Left hindlimb (tissue), 1 donor: ENCODE measurements around the gene C1orf53.
"Not testable (repeated sequence)": the region's sequence is repeated elsewhere in the genome, so short reads cannot be mapped to it uniquely, and the experiment has no call there.

ENCODE experiments used
- DNase-seq: peaks from one replicate; pipeline ENCODE4 v3.0.0-alpha.2; 2018

The C1orf53 gene

DNA sequence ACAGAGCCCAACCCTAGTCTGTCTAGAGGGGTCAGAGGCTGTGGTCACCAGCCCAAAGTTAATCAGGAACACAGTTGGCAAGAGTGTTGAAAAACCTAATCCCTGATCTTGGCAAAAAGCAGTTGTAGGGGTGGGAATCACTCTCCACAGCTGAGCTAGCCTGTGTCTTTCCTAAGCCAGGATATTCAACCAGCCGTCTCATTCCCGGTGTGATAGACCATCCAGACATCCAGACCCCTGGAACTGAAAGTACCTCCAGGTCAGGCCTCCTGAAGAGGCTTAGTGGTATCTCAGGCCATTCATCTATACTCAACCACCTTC lies 19.6 kb downstream of the C1orf53 start:
- no peak for DNase-seq

DNA sequence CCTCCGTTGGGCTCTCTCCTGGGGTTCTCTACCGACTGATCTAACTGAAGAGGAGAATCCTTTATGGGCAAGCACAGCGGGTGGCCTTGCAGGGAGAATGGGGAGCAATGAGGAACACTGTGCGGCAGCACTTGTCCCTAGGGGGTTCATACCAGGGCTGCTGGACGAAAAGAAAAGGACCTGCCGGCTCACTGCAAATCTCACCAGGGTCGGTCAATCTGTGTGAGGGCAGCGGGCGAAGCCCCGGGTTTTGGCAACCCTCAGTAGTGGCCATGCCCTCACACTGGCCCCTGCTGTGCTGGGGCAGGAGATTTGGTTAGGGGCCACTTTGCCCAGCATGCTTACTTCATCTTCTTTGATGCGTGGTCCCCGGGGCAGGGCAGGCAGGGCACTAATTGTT lies 20.6 kb downstream of the C1orf53 start:
- DNase-seq = no peak

DNA sequence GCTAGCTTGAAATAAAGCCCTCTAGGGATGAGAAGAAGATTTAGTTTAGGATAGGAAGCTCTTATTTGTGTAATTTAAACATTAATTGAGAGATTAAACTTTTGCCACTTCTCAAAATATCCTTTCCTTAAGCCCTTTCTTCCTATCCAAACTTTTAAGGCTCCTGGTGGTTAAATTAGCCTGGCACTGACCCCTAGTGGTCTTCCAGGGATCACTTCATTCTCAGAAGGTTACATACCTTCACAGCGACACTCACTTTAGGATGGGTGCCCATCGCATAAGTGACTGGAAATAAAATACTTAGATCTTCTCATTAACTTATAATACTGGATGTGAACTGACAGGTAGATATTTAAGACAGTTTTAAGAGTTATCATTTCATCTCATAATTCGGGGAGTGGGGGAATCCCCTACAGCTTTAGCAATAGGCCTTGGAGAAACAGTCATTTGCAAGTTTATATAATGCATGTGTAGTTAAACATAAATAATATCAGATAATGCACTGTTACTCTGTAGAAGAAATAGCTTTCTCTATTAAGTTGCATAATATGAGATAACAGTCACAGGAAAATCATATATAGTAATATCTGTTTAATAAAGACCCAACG lies 22.2 kb downstream of the C1orf53 start:
- DNase-seq = no peak

DNA sequence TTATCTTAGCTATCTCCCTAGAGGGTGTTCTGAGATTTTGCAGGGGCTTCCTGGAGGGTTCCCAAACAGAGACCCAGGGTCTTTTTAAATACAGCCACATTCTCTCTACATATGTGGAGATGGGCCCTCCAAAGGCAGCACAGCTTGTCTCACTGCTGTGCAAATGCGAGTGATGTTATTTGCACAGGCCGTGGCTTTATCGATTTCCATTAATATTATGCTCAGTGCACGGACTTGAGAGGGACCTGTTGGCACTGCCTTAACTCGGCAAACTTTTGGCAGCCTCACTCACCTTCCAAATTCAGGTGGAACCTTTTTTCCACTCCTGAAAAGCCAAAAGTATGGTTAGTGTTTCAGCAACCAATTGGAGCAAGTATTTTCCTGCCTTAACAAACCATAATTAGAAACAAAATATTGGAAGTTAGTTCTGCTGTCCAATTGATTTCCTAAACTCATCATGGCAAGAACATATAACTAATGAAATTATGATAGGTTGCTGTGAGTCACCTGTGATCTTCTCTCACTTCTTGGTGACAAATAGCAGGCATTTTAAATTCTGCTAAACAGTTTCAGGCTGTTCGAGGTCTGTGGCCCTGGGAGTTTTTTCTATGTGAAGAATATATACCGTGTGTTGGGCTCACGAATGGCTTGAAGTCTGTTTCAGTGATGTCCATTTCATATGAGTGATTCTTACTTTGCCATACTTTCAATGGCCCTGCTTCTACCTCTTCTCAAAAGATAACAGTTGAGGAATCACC lies 25.7 kb downstream of the C1orf53 start:
- no peak for DNase-seq

DNA sequence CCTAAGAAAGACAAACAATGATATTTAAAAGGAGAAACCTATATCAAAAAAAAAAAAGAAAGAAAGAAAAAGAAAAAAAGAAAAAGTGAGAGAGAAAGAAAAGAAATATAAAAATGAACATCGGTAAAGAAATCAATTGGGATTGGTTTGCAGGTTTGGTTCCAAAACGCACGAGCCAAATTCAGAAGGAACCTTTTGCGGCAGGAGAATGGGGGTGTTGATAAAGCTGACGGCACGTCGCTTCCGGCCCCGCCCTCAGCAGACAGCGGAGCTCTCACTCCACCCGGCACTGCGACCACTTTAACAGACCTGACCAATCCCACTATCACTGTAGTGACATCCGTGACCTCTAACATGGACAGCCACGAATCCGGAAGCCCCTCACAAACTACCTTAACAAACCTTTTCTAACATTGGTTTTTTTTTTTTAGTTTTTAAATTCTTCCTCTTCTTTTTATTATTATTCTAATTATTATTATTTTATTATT lies 26.5 kb downstream of the C1orf53 start:
- no peak for DNase-seq

DNA sequence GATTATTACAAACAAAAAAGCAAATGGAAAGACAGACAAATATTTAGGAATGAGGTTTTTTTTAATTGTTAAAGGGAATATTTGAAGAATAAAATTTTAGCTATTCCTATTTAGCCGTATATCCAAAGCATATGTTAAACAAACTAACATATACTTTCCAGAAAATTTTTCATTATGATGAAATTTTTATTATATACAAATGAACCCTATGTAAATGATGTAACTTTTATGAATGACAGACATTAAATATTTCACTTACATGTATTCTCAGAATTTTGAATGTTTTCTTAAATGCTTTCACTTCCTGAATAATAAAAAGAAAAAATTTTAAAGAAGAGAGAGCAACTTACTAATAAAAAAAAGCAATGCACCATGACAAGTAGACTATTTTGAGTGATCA lies 30.6 kb downstream of the C1orf53 start:
- DNase-seq = no peak

DNA sequence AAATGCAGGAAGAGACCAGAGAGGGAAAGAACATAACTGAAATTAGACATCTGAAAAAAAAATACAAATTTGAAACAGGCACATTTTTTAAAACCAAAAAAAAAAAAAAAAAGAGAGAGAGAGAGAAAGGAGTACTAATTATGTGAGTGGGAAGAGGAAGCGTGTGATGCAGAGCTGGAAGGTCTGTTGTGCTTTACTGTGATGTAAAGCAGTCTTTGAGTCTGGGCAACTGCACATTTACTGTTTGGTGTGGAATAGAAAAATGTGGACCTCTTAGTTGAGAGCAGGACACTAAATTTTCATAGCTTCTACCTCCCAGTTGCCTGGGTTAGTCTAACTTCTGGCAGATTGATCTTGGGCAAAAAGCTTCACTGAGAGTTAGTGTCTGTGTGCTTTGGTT lies 31.2 kb downstream of the C1orf53 start:
- no peak for DNase-seq

DNA sequence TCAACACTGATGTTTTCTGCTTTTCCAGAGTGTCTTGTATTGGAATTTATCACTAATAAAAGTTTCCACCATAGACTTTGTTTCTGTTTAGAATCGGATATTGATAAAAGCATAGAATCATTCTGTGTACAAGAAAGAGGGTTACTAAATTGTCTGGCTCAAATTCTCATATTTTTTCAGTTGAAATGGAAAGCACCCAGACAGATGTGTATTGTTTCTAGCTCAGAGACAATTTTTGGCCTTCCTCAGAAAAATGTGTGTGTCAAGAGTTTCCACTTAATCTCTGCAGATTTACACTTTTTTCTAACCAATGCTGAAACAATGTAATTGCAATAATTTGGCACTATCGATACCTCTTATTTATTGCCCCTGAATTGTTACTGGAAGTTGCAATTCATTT lies 35.0 kb downstream of the C1orf53 start:
- DNase-seq = no peak

DNA sequence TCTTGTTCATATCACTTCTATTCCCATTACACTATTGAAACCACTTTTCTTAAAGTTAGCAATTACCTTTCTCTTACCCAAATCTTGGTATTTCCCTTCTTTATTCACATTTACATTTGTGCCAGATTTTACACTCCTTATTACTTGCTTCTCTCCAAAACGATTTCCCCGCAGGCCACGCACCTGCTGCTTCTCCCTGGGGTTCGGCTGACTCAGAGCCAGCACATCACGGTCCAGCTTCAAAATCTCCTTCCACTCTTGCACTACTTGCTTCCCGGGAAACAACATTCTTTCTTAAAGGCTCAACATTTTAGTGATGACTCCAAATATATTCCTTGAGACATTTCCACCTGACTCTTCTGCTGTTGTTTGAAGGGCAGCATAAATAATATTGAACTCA lies 35.5 kb downstream of the C1orf53 start:
- no peak for DNase-seq

DNA sequence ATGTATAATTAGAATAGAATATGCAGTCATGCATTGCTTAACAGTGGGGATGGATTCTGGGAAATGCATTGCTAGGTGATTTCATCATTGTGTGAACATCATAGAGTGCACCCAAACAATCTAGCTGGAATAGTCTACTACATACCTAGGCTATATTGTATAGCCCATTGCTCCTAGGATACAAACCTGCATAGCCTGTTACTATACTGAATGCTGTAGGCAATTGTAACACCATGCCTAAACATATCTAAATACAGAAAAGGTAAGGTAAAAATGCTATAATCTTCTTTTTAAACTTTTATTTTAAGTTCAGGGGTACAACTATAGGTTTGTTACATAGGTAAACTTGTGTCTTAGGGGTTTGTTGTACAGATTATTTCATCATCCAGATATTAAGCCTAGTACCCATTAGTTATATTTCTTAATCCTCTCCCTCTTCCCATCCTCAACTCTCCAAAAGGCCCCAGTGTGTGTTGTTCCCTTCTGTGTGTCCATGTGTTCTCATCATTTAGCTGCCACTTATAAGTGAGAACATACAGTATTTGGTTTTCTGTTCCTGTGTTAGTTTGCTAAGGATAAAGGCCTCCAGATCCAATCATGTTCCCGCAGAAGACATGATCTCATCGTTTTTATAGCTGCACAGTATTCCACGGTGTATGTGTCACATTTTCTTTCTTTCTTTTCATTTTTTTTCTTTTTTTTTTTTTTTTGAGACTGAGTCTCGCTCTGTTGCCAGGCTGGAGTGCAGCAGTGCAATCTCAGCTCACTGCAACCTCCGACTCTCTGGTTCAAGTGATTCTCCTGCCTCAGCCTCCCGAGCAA lies 36.9 kb downstream of the C1orf53 start:
- DNase-seq = not testable (repeated sequence)

DNA sequence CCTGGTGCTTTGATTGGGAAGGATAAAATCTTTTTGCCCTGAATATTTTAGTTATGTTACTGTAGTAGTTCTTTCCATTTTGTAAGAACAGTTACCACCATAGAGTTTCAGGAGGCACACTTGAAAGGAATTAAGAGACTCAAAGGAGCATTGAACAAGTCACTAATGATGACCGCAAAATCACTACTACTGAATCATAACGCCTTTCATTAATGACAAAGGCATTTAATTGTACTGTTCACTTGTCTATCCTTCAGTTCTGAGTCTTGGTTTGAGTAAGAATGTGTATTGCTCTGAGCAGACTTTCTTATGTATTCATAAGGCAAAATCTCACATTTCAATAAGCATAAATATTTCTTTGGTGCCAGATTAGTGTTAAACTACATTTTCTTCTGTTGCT lies 39.6 kb downstream of the C1orf53 start:
- no peak for DNase-seq

DNA sequence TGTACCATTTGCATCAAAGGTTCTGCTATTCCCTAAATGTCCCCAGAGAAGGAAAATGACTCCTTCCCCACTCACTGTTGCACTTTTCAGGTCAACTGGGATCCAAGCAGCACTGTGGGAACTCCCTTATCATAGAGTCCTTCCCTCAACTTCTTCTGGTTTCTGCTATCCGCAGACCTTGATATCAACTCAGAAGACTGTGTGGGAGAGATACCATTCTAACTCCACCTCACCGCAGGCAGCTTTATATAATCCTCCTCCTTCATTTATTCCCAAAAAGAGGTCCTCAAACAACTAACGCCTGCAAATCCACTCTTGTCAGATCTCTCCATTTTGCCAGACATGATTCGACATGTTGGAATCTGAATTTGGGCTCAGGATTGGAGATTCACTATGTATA lies 42.1 kb downstream of the C1orf53 start:
- no peak for DNase-seq

DNA sequence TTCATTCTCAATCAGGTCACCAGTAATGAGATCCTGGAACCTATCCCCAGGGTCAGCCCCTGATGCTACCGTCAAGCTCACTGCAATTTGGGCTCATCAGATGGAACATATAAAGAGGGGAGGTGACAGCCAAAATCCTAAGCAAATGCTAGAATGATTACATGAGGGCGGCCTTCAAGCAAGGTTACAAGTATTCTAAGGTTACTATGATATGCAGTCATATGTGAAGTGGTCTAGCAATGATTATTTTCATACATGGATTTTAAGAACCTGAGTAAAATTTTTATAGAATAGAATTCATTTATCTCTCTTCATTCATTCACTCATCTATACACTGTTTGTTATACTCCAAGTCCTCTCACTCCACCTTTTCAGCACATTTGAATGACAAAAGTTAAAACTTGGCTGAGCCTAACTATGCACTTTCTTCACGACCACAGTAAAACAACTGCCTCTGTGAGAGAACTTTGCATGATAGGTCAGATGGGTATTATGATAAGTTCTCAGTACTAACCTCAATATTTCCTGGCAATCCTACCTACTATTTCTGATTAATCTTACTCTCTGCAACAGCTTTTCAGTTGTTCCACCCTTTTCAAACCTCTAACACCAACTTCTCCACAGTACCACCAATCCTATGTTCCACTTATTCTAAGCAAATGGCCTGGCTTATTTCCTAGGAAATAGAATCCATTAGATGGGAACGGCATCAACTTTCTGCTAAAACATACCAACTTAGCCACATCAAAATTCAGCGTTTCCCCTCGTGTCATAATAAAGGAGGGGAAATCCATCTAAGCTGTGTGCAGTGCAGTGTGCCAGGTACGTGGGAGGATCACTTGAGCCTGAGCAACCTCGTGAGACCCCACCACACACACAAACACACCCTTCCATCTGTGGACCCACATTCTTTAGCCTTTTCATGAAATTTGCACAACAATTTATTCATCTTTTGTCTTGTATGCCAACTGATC lies 46.8 kb downstream of the C1orf53 start:
- DNase-seq = no peak

DNA sequence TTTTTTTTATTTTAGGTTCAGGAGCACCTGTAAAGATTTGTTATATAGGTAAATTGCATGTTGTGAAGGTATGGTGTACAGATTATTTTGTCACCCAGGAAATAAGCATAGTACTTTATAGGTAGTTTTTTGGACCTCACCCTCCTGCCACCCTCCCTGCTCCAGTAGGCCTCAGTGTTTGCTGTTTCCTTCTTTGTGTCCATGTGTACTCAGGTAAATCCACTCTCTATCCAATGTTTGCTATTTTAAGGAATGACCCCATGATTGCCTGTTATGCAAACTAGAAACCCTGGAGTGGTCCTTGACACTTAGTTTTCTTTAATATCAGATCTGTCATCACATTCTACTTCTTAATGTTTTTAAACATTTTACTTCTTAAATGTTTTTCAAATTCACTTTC lies 48.7 kb downstream of the C1orf53 start:
- no peak for DNase-seq

DNA sequence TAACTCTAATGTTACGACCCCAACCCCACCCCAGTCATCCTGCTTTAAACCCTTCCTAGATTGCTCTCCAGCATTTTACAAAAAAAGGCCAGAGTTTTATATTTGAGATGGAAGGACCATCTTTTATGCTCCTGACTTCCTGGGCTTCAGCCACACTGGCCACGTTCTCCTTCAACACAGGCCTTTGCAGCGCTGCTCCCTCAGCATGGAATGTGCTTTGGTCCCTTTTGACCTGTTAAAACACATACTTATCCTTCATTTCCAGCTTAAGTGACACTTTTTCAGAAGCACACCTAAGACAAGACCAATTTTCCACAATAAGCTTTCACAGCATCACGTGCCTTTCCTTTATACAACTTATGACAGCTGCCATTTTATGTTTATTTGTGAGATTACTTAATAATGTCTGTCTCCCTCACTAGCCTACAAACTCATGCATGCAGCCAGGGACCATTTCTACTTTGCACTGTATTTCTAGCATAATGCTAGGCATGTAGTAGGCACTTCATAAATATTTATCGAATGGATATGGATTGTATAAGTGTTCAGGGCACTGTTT lies 49.3 kb downstream of the C1orf53 start:
- no peak for DNase-seq

DNA sequence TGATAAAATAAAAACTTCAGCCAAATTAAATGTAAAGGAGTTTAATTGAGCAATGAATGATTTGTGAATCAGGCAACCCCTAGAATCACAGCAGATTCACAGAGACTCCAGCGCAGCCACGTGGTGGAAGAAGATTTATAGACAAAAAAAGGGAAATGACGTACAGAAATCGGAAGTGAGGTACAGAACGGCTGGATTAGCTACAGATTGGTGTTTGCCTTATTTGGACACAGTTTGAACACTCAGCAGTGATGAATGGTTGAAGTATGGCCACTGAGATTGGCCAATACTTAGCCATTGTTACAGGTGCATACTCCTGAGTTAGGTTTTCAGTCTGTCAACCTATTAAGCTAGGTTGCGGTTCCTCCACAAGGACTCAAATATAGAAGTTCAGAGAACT lies 51.0 kb downstream of the C1orf53 start:
- not testable (repeated sequence) for DNase-seq

DNA sequence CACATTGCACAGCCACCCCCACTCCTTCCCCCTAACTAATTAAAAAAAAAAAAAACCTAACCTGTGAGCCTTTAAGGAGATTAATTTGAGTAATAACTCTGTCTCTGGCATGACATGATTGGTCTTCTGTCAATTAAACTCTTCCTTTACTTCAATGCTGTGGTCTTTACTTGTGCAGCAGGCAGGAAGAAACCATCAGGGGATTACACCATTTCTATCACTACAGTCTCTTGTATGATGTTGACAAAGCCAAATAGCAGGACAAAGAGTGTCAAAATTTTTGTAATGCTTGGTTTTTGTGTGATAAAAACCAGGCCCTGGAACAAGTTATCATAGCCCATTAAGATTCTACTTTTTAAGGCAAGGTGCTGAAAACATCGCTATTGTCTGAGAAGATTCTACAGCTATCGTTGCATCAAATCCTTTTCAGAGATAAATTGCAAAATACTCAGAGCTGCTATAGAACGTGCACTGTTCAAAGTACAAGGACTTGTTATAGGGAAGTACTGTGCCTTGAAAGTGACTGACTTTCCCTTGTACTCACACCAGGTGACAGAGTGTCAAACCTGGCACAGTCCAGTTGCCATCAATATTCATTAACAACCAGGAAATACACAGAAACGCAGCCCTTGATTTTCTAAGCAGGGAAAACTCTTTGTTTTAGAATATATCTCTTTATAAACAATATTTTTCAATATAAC lies 52.4 kb downstream of the C1orf53 start:
- DNase-seq = no peak

DNA sequence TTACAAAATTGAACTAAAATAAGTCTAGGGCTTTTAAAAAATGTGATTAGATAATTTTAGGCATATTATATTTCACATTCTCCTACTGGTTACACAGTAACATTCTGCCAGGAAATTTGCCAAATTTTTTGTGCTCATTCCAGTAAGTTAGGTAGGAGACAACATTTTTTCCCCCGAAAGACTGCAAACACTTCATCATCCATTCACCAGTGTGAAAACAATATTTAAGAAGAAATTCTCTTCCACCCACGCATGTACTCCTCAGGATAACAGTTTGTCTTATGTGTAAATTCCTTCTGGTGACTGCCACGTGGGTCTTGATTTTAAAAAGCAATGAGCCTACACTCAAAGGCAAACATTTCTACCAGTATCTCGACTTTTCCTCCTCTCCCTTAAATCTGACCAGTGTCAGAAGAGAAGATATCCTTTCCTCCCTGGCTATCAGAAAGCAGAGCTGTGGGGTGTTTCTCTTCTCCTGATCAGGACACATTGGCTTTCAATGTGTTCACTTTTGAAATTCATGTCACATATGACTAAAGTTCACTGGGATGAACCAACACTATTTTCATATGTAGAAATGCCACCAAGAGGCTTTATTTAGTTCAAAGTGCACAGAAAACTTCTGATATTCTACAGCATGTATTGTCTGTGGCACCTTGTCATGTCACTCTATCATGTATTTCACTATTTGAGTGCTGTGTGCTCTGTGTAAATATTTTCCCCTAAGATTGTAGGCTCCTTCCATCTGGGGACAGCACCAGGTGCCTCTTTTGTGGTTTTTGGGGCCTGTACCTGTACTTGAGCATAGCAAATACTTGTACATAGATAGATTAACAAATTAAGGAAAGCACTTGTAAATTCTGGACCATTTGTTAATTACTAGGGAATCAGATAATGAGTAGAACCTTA lies 53.3 kb downstream of the C1orf53 start:
- no peak for DNase-seq
